Urothelium cell line (cell line): Measurements from ENCODE around the gene MTLN.
A peak's percentile ranks its signal among the peaks of the same experiment; 100 is the strongest.
"Not testable (repeated sequence)": the region's sequence is repeated elsewhere in the genome, so short reads cannot be mapped to it uniquely, and the experiment has no call there.

ENCODE experiments used
- DNase-seq: peaks from one replicate; pipeline ENCODE4 v3.0.0; 2011; ENCODE audit warnings: low spot score, mixed read lengths
- FAIRE-seq: peaks from 2 replicates; lab custom pipeline; 2011; peaks lifted over from hg19 to GRCh38; lab: Jason Lieb, UNC

Gene MTLN

DNA sequence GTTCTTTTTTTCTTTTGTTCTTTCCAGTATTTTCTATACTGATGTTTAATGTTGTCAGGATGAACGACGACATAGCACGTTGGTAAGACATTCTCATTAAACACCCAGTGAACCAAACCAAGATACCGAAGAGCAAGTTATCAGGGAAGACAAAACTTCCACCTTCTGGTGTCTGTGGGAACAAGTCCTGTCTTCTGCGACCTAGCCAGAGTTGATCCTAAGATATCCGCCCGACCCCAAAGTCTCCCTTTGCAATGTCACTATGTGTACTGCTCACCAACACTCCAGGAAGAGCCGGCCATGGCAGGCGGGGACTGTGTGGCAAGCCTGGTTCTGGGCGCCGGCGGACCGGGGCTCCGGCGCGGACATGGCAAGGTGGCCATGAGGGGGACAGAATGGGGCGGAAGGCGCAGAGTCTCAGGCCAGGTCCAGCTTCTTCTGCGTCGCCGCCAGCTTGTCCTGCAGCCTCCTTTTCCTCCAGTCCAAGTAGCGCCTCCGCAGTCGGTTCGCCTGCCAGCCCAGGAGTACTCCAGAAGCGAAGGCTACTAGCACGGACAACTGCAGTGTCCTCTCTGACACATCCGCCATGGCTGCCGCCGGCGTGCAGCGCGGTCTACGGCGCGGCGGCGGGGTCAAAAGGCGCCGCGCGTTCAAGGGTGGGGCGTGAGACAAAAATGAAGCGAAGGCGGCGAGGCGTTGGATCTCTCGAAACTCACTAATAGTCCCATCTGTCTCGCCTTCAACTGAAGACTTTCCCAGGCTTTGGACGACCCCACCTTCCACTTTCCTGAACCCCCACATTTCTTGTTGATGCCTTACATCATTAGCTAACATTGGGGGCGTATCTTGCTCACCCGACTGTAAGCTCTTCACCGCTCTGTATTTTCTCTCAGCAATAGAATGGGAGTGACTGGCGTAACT is at the start of gene MTLN:
TSS of gene MTLN (minus strand) at position 610 of the 921 bp plus-strand sequence. CDS start at position 588, 22 bp downstream.
- FAIRE-seq: peak; percentile 93

GRCh38 chr2:110261910-110262309 is 49.6 kb upstream of the MTLN start:
- DNase-seq, FAIRE-seq: not testable (repeated sequence)

More for the DNA sequence above, at the start of gene MTLN:
- DNase-seq: peak; percentile 90

GRCh38 chr2:110248081-110248795 is 35.9 kb upstream of the MTLN start:
- not testable (repeated sequence) for FAIRE-seq, DNase-seq

GRCh38 chr2:110245488-110246435 is 33.4 kb upstream of the MTLN start:
- FAIRE-seq, DNase-seq: not testable (repeated sequence)

DNA sequence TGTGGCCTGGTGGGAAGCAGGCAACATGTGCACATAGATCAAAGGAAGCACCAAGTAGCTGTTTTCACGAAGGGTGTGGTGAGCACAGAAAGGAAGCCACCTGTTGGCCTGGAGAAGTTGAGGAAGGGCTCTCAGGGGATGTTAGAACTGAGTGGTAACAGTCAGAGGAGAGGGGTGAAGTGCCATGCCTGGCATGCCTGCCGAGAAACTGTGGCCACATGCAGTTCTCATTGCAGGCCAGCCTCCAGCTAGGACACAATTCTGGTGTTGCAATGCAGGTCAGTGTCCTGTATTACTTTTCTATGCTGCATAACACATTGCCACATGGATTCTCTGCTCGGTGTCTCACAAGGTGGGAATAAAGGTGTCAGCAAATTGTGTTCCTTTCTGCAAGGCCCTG is 30.9 kb upstream of the MTLN start:
- not testable (repeated sequence) for FAIRE-seq, DNase-seq

DNA sequence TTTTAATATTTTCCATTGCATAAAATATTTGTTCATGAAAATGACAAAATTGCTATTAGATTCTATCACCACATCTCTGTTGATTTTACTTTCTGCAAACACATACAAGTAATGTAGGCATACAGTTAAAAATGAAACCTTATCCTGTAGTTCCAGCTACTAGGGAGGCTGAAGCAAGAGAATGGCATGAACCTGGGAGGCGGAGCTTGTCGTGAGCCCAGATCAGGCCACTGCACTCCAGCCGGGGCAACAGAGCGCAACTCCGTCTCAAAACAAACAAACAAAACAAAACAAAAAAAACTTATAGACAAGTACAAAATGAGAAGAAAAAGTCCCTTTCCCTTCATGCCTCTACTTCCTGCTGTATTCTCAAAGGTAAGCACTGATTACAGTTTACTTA is 22.2 kb upstream of the MTLN start:
- not testable (repeated sequence) for DNase-seq, FAIRE-seq

GRCh38 chr2:110229886-110230285 is 17.5 kb upstream of the MTLN start:
- DNase-seq, FAIRE-seq: not testable (repeated sequence)

DNA sequence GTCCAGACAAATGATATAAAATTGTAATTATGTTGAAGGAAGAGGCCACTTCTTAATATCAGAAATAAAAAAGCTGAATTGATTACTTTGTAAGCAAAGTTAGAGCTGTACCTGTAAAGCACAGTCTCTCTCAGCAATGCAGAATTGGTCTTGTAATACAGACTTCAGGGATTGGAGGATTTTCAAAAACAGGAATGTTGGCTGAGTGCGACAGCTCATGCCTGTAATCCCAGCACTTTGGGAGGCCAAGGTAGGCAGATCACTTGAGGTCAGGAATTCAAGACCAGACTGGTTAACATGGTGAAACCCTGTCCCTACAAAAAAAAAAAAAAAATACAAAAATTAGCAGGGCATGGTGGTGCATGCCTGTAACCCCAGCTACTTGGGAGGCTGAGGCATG is 10.3 kb upstream of the MTLN start:
- FAIRE-seq, DNase-seq: not testable (repeated sequence)

- no peak for DNase-seq
Measured at GRCh38 chr2:110221938-110222337, 9.6 kb upstream of the MTLN start.

GRCh38 chr2:110220190-110220564 is 7.8 kb upstream of the MTLN start:
- FAIRE-seq: no peak

More at GRCh38 chr2:110221938-110222337, 9.6 kb upstream of the MTLN start:
- peak; percentile 52 for FAIRE-seq

GRCh38 chr2:110219496-110220189 is 7.3 kb upstream of the MTLN start:
- FAIRE-seq (no peak), DNase-seq (no peak)

More at GRCh38 chr2:110220190-110220564, 7.8 kb upstream of the MTLN start:
- no peak for DNase-seq

GRCh38 chr2:110218889-110219288 is 6.5 kb upstream of the MTLN start:
- FAIRE-seq, DNase-seq: not testable (repeated sequence)

- FAIRE-seq: no peak
- no peak for DNase-seq
Measured at GRCh38 chr2:110216803-110217202, 4.5 kb upstream of the MTLN start.

- FAIRE-seq: no peak
- DNase-seq: no peak
Measured at GRCh38 chr2:110216199-110216598, 3.9 kb upstream of the MTLN start.

GRCh38 chr2:110215566-110216158 is 3.3 kb upstream of the MTLN start:
- FAIRE-seq: no peak
- no peak for DNase-seq

DNA sequence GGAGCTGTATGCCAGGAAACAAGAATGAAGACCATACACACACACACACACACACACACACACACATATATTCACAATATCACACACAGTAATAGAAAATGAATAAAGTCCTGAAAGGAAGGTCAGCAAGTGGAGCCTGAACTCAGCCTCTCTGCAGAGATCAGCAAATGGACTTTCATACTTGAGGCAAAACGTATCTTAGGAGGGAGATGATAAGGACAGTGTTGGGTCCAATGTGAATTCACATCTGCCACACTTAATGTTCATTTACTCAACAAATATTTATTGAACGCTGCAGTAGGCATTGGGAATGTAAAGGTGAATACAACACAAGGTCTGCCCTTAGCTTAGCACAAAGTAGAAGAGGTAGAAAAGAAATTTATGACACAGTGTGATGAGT is 2.7 kb upstream of the MTLN start:
- DNase-seq (no peak), FAIRE-seq (no peak)

GRCh38 chr2:110213522-110213921 is 1.2 kb upstream of the MTLN start:
- DNase-seq, FAIRE-seq: not testable (repeated sequence)

GRCh38 chr2:110205660-110206455 is 6.5 kb downstream of the MTLN start:
- DNase-seq: no peak
- FAIRE-seq: no peak
